ENCODE data around the gene HDGFL1.
A peak's percentile ranks its signal among the peaks of the same experiment; 100 is the strongest.

The HDGFL1 gene

GRCh38 chr6:22569281-22570184 lies at the start of gene HDGFL1:
Gene HDGFL1 (plus strand): TSS chr6:22569566. CDS start chr6:22569576, 10 bp downstream.
- DNase-seq (ENCODE audit: low read depth), result no peak

DNA sequence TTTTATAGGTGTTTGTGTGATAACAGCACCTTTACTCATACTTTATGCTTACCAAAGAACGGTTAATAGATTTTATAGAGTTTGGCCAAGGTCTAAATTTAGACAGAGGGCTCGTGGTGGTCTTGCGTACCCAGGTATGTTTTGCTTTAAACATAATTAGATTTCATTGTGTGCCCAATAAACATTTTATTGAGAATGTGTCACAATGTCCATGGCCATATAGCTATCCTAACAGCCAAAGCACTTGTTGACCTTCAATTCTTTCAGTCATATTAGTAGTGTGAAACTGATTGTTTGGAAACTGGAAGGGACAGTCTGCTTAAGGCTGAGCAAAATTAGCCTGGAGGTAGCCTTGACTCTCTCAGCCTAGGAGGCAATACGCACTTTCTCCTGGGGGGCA lies 48.3 kb upstream of the HDGFL1 start:
- no peak for DNase-seq (ENCODE audit: low read depth)

DNA sequence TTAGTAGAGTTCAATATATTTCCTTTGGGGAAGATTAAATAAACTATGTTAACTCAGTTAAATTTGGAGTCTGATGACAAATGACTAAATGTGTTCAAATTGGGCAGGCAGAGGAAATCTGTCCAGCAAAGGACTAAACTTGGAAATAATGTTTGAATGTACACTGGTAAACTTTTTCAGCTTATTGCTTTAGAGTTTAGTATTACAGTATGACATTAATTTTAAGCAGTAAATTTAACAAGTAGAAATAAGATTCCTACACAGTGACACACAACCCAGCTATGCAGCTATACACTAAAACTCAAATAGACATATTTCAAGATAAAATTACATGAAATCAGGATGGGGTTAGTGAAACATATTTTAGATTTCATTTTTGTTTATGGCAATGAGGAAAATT lies 42.6 kb upstream of the HDGFL1 start:
- peak; percentile 56 for DNase-seq (ENCODE audit: low read depth)

DNA sequence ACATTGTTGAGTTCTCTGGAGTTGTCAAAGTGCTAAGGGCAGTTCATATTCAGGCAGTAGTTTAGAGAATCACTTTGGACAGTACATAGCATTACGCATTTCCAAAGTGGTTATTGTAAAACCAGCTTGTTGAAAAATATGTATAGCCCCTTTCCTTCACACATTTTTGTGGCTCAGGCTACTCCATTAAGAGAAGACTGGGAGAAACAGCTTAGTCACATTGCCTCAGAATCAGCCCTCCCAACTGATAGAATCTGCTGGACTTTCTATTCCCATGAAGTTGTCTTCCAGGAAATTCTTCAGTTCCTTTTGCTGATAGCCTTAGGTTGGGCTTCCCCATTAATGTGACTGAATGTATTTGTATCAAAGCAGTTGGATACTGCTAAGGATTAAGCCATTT lies 39.5 kb upstream of the HDGFL1 start:
- peak; percentile 69 for DNase-seq (ENCODE audit: low read depth)

DNA sequence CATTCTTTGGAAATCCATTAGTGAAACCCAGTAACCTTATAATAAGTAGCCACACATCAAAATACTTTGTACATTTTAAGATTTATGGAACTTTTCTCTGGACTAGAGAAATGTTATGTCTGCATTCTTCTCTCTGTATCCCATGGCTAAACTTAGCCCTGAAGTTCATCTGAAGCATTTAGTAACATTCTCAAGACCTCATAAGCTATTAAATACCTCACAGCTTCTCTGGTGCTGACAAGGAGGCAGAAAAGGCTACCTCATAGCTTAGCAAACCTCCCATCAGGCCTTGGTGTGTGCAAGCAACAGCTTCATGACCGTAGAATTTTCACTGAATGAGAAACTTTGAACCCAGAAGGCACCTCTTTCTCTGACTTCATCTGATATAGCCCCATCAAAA lies 38.9 kb upstream of the HDGFL1 start:
- DNase-seq (ENCODE audit: low read depth), result peak; percentile 60

- no peak for DNase-seq (ENCODE audit: low read depth)
Measured at GRCh38 chr6:22536122-22536521, 33.2 kb upstream of the HDGFL1 start.

DNA sequence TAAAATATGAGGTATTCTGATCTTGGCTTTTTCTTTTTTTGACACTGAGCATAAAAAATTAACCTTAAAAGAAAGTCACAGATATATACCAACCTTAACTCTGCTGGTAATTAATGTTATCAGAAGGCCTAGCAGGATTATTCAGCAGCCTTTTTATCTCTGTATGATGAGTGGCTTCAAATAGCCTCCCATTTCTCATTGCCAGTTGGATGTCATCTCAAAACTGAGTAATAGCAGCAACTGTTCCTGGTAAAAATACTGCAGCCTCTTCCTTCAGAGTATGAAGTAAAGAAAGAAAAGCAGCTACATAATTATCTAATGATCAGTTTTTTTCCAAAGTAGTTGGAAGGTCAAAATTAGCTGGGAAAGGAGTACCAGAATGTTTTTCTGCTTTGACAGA lies 24.9 kb upstream of the HDGFL1 start:
- DNase-seq (ENCODE audit: low read depth), result no peak

DNA sequence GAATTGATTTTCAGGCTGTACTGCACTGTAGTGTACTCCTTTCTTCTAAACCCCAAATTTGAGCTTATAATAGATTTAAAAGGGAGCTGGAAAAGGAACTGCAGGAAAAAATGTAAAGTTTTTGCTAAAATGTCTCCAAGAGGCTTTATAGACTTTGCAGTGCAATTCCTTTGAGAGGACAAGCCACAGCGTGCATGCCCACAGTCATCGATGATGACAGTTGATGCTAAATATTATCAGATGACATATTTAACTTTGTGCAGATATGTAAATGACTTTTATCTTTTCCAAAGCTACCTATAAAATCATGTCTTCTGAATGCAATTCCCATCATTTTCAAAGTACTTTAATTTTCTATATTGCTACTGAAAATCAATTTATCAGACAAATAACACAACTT lies 24.3 kb upstream of the HDGFL1 start:
- DNase-seq (ENCODE audit: low read depth), result no peak

- DNase-seq (ENCODE audit: low read depth), result no peak
Measured at GRCh38 chr6:22546236-22546635, 23.1 kb upstream of the HDGFL1 start.

DNA sequence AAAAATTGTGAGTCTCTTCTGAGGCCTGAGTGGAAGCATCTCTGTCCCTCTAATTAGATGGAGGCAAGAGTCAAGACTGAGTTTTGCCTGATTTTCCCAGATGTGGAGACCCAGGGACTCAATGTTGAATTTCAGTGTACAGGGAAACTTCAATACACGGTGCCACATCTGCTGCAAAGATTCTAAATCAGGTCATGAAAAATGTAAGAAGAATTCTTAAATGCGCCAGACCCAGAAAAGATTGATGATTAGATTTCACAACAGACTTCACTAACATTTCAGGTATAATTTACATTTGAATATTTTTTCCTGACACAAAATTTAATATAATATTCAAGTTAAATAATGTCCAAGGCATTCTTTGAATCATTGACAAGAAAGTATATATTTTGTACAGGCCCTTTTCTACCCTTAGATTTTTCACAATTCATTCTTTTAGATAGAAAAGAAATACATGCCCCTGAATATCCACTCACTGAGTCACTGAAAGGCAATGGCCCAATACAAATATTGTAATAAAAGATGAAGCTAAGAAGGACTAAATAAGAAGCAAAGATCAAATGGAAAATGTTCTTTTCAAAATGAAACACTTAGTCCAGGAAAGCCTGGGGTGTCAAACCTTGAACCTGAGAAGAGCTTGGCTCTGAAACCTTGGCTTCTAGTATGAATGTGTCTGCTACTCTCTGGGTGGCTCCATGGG lies 18.2 kb upstream of the HDGFL1 start:
- peak; percentile 14 for DNase-seq (ENCODE audit: low read depth)

GRCh38 chr6:22556266-22556665 lies 13.1 kb upstream of the HDGFL1 start:
- DNase-seq (ENCODE audit: low read depth), result no peak

- no peak for DNase-seq (ENCODE audit: low read depth)
Measured at GRCh38 chr6:22557007-22557406, 12.4 kb upstream of the HDGFL1 start.

GRCh38 chr6:22558288-22558882 lies 11.0 kb upstream of the HDGFL1 start:
- peak; percentile 44 for DNase-seq (ENCODE audit: low read depth)

DNA sequence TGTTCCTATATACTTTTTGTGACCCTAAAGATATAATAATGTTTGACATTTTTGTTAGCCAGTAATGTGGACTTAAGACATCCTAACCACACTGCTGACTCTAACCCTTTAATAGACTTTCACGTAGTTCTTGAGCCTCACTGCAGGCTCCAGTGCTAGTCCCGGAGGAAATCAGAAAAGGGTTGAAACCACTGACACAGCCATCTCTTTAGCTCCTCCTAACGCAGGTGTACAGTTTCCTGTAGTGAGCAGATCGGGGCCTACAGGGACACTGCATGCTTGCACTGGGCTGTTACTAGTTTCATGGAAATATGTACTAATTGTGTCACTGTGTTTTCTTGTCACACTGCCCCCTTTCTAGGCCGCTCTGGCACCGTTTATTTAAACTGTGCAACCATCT lies 512 bp upstream of the HDGFL1 start:
- no peak for DNase-seq (ENCODE audit: low read depth)

GRCh38 chr6:22570185-22570551 lies 802 bp downstream of the HDGFL1 start:
- DNase-seq (ENCODE audit: low read depth), result no peak

DNA sequence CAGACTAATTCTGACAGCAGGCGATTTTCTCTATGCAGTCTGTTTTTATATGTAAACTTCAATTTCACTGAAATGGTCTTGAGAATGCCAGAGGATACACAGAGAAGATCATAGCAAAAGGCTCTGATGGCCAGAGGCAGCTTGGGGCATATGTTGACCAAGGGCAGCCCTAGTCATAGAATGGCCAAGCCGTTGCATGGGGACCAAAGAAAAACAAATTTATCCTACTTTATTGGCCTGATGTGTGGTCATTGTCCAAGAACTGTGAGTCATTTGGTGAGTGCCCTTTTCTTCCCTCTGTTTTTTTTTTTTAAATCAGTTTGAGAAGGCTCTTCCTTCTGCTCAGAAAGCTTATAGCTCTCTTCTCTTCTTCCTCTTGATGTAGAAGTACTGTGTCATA lies 5.8 kb downstream of the HDGFL1 start:
- peak; percentile 80 for DNase-seq (ENCODE audit: low read depth)

DNA sequence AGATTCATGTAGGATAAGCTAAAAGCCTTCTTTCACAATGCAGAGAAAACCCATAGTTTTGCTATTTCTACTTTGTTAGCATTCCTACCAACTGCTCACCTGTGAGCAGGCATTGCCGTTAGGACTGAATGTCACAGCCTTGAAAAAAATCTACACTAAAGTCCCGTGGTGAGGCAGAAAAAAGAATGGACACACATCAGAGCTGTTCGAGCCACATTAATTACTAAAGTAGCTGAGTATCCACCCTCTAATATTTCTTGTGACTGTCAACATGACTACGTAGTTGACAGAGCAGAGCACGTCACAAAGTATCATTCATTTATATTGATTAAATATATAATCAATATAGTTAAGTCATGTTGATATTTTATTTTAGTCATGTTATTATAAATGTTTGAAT lies 10.1 kb downstream of the HDGFL1 start:
- no peak for DNase-seq (ENCODE audit: low read depth)

GRCh38 chr6:22580337-22580736 lies 11.0 kb downstream of the HDGFL1 start:
- DNase-seq (ENCODE audit: low read depth), result no peak

DNA sequence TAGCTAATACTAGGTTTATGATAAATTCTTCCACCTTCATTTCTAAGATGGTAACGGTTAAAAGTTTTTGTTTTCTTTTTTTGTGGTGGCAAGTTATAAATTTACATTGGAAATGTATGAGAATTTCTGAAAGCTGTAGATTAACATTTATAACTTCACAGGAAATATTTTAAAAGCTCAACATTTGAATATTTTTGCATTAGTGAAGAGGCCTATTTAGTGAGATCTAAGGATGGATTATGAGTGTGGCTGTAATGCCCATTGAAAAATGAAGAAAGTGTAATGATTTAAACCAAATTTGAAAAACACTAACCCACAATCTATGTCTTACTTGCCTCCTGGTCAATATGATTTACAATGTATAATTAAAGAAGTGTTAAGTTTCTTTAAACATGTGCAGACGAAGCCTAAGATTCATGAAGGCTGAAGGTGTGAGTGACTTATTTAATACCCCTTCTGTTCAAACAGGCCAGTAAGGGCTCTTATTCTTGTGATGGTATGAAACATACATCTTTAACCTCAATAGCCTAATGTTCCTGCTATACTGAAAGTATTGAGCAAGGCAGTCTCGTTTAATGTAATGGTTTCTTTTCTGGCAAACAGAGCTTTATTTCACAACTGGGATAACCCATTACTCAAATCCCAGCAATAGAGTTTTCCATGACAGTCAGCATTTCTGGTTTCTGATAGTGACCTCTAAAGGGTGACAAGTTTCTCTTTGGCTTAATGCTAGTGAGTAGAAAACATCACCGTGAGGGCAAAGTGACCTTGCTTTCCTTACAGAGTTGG lies 13.2 kb downstream of the HDGFL1 start:
- DNase-seq (ENCODE audit: low read depth), result no peak

GRCh38 chr6:22583230-22583629 lies 13.9 kb downstream of the HDGFL1 start:
- no peak for DNase-seq (ENCODE audit: low read depth)

DNA sequence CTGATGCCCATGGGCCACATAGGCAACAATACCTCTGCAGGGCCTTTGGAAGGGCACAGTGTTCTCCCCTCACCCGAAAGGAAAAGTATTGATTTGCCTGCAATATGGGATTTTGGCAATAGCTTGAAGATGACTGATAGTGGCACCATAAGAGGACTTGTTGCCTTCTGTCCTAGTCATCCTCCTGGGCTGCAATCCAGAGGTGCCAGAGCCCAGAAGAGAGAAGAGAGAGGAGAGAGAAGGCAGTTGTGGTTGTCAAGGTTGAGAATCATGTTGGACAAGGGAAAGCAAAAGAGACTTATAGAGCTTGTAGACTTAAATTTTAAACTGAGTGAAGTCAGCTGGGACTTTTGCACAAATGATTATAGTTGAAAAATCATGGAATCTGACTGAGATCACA lies 14.6 kb downstream of the HDGFL1 start:
- DNase-seq (ENCODE audit: low read depth), result peak; percentile 29

- DNase-seq (ENCODE audit: low read depth), result no peak
Measured at GRCh38 chr6:22589118-22589517, 19.8 kb downstream of the HDGFL1 start.
